ENCODE measurements around the gene ZDHHC1. TPM values are rescaled to one million over a fixed set of nuclear protein-coding genes. Genes with fewer than 3 reads are reported as not detected.
A peak's percentile ranks its signal among the peaks of the same experiment; 100 is the strongest.

ZDHHC1 gene
- total RNA-seq, 2 donors from 2014 or later, result 1.6 to 2.0 TPM

- DNase-seq (ENCODE audit: low spot score) (no peak), ATAC-seq (no peak)
- Mint-ChIP-seq H3K36me3 (no peaks in the 10 kb centered on the region), H3K4me3 (no peak overlapping the region), H3K4me1 (ENCODE audit: low read depth in 2 of 2) (peaks cover 0 to 23% of the 10 kb centered on the region in 2 donors), H3K27ac (no peak overlapping the region), H3K27me3 (no peaks in the 10 kb centered on the region), H3K9me3 (no peaks in the 10 kb centered on the region)
Observed at GRCh38 chr16:67444259-67445125, 28.2 kb upstream of the ZDHHC1 start.

DNA sequence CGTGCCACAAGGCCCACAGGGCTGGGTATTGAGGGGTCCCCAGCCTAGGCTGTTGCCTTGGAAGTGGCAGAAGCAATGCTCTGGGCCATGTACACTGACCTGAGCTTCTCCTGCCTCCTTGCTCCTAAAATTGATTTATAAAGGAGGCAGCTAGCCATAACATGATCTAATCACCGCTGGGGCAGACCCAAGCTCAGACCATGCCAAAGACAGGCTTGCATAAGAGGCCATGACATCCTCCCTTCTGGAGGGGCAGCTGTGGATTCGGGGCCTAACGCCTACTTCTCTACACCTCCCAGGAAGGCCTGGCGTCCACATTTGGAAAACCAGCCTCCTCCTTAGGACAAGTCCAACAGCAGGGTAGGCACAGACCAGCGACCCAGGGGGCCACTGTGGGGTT lies 27.0 kb upstream of the ZDHHC1 start:
- H3K9me3 Mint-ChIP-seq, result no peaks in the 10 kb centered on the region
- no peak for DNase-seq (ENCODE audit: low spot score)
- H3K4me1 Mint-ChIP-seq (ENCODE audit: low read depth in 2 of 2), result peaks cover 6 to 25% of the 10 kb centered on the region in 2 donors
- H3K4me3 Mint-ChIP-seq, result no peak overlapping the region
- H3K27me3 Mint-ChIP-seq, result no peaks in the 10 kb centered on the region
- peaks cover 6% of the 10 kb centered on the region for H3K36me3 Mint-ChIP-seq
- no peak for ATAC-seq
- no peak overlapping the region for H3K27ac Mint-ChIP-seq

- Mint-ChIP-seq H3K27me3 (no peaks in the 10 kb centered on the region), H3K4me3 (no peak overlapping the region), H3K4me1 (ENCODE audit: low read depth in 2 of 2) (peaks cover 9 to 28% of the 10 kb centered on the region in 2 donors), H3K9me3 (no peaks in the 10 kb centered on the region), H3K36me3 (peaks cover 6% of the 10 kb centered on the region), H3K27ac (no peak overlapping the region)
- DNase-seq (ENCODE audit: low spot score) (no peak), ATAC-seq (no peak)
Observed at GRCh38 chr16:67442581-67443255, 26.4 kb upstream of the ZDHHC1 start.

DNA sequence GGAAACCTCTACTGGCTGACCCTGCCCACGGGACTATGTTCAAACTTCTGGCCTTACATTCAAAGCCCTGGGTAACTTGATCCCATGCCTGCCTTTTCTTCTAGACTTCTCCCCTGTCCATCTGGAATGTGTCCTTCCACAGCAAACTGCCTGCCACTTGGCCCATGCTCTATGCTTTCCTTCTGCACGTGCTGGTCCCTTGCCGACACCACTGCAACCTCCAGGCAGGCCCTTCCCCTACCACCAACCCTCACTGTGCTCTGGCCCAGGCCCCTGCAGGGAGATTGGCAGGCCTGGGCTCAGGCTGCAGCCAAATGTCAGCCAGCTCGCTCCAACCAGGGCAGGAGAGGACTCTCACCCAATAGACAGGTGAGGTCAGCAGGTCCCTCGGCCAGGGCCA lies 25.6 kb upstream of the ZDHHC1 start:
- Mint-ChIP-seq H3K9me3 (no peaks in the 10 kb centered on the region), H3K4me1 (ENCODE audit: low read depth in 2 of 2) (peaks cover 17 to 33% of the 10 kb centered on the region in 2 donors), H3K36me3 (peaks cover 6% of the 10 kb centered on the region), H3K27ac (no peak overlapping the region), H3K4me3 (no peak overlapping the region), H3K27me3 (no peaks in the 10 kb centered on the region)
- ATAC-seq (no peak), DNase-seq (ENCODE audit: low spot score) (no peak)

DNA sequence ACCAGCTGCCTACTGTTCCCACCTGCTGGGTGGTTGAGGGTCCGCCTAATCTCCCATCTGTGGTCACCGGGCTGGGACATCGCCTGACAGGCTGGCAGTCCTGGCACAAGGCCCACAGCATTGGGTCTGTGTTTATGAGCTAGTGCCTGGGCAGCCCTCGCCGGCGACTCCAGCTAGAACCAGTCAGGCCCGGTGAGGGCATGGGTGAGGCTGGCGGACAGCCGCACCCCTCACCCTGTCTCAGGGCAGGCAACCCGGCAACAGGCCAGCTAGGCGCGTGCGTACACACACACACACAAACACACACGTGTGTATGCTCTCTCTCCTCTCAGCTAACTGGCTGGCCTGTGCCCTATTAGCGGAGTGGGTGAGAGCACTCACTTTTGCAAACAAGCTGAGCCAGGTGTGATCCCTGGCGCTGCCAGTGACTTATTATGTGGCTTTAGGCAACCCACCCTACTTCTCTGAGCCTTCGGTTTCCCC lies 25.0 kb upstream of the ZDHHC1 start:
- Mint-ChIP-seq H3K27ac (no peak overlapping the region), H3K9me3 (no peaks in the 10 kb centered on the region), H3K27me3 (no peaks in the 10 kb centered on the region), H3K4me3 (no peak overlapping the region), H3K4me1 (ENCODE audit: low read depth in 2 of 2) (peaks cover 17 to 30% of the 10 kb centered on the region in 2 donors), H3K36me3 (peaks cover 6% of the 10 kb centered on the region)
- DNase-seq (ENCODE audit: low spot score) (no peak), ATAC-seq (no peak)

DNA sequence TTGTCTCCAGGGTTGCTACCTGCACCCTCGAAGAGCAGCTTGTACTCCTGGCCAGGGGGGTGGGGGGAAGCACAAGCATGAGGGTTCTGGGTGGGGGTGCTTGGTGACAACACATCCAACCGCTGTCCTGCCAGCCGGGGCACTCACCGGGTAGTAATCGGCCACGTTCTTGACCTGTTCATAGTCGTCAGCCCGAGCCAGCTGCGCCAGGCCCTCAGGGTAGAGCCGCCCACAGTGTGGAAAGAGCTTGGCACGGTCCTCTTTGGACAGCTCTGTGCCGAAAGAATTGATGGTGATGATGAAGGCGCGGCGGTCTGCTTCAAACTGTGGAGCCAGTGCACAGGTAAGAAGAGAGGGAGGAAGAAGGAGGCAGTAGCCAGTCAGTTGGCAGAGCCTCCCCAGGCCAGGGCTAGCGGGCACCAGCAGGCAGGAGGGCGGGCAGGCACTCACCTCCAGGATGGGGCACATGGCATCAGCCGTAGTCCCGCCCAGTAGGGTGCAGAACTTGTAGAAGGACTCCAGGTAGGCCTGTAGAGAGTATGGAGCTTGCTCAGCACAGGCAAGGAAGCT lies 22.6 kb upstream of the ZDHHC1 start:
- Mint-ChIP-seq H3K9me3 (no peaks in the 10 kb centered on the region), H3K27ac (no peak overlapping the region), H3K4me3 (no peak overlapping the region), H3K36me3 (peaks cover 6% of the 10 kb centered on the region), H3K27me3 (no peaks in the 10 kb centered on the region), H3K4me1 (ENCODE audit: low read depth in 2 of 2) (peaks cover 17 to 27% of the 10 kb centered on the region in 2 donors)
- no peak for DNase-seq (ENCODE audit: low spot score)
- ATAC-seq, result no peak

- Mint-ChIP-seq H3K27ac (peak overlapping the region in 1 of 2 donors; percentile 75), H3K9me3 (no peaks in the 10 kb centered on the region)
Observed at GRCh38 chr16:67438098-67438791, 22.0 kb upstream of the ZDHHC1 start.

GRCh38 chr16:67437513-67437912 lies 21.2 kb upstream of the ZDHHC1 start:
- DNase-seq (ENCODE audit: low spot score) (peak; percentile 83), ATAC-seq (peak; percentile 89 to 92)
- Mint-ChIP-seq H3K4me1 (ENCODE audit: low read depth in 2 of 2) (peaks cover 17 to 24% of the 10 kb centered on the region in 2 donors), H3K4me3 (peak overlapping the region; percentile 31), H3K9me3 (no peaks in the 10 kb centered on the region), H3K27ac (peak overlapping the region in 1 of 2 donors; percentile 75), H3K27me3 (peaks cover under 1 to 4% of the 10 kb centered on the region in 2 donors), H3K36me3 (peaks cover 6% of the 10 kb centered on the region)

More at GRCh38 chr16:67438098-67438791, 22.0 kb upstream of the ZDHHC1 start:
- H3K4me3 Mint-ChIP-seq, result peak overlapping the region; percentile 31
- peaks cover 17 to 24% of the 10 kb centered on the region in 2 donors for H3K4me1 Mint-ChIP-seq (ENCODE audit: low read depth in 2 of 2)
- H3K27me3 Mint-ChIP-seq, result peaks cover 0 to 2% of the 10 kb centered on the region in 2 donors
- no peak for DNase-seq (ENCODE audit: low spot score)
- ATAC-seq, result no peak
- peaks cover 6% of the 10 kb centered on the region for H3K36me3 Mint-ChIP-seq

- no peak for ATAC-seq
- Mint-ChIP-seq H3K4me1 (ENCODE audit: low read depth in 2 of 2) (peaks cover 17 to 22% of the 10 kb centered on the region in 2 donors), H3K4me3 (no peak overlapping the region), H3K27me3 (peaks cover 6 to 7% of the 10 kb centered on the region in 2 donors), H3K36me3 (peaks cover 6% of the 10 kb centered on the region), H3K27ac (peak overlapping the region in 1 of 2 donors; percentile 75), H3K9me3 (no peaks in the 10 kb centered on the region)
- DNase-seq (ENCODE audit: low spot score), result no peak
Observed at GRCh38 chr16:67436640-67437193, 20.4 kb upstream of the ZDHHC1 start.

DNA sequence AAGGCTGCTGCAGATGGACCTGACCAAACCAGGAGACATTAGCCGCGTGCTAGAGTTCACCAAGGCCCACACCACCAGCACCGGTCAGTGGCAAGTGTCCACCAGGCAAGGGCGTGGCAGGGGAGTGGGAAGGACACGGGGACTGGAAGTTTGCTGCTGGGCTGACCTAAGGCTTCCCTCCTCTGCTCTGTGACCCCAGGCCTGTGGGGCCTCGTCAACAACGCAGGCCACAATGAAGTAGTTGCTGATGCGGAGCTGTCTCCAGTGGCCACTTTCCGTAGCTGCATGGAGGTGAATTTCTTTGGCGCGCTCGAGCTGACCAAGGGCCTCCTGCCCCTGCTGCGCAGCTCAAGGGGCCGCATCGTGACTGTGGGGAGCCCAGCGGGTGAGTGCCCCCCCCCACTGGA lies 19.5 kb upstream of the ZDHHC1 start:
- Mint-ChIP-seq H3K27ac (no peak overlapping the region), H3K36me3 (peaks cover 6% of the 10 kb centered on the region), H3K27me3 (peaks cover 6 to 7% of the 10 kb centered on the region in 2 donors), H3K4me3 (no peak overlapping the region), H3K9me3 (no peaks in the 10 kb centered on the region), H3K4me1 (ENCODE audit: low read depth in 2 of 2) (peaks cover 17 to 22% of the 10 kb centered on the region in 2 donors)
- ATAC-seq (no peak), DNase-seq (ENCODE audit: low spot score) (no peak)

- H3K27me3 Mint-ChIP-seq, result peaks cover 17 to 23% of the 10 kb centered on the region in 2 donors
- no peaks in the 10 kb centered on the region for H3K9me3 Mint-ChIP-seq
- H3K4me1 Mint-ChIP-seq (ENCODE audit: low read depth in 2 of 2), result peaks cover 15 to 21% of the 10 kb centered on the region in 2 donors
- ATAC-seq (no peak), DNase-seq (ENCODE audit: low spot score) (no peak)
- no peaks in the 10 kb centered on the region for H3K36me3 Mint-ChIP-seq
- H3K4me3 Mint-ChIP-seq, result no peak overlapping the region
- no peak overlapping the region for H3K27ac Mint-ChIP-seq
Observed at GRCh38 chr16:67433131-67433719, 16.9 kb upstream of the ZDHHC1 start.

DNA sequence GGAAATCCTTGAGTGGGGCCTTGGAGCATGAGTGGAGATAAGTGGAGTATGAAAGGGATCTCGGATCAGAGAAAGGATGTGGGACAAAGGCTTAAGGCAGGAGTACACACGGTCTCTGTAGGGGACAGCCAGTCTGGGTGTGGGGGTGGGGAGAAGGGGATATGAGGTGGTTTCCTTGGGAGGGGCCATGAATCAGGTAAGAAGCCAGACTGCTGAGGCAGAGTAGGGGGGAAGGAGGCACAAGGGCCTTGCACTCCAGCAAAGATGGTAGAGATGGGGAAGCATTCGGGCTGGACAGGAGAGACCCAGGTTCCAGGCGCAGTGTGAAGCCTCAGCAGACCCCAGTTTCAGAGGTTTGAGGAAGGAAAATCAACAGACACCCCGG lies 16.2 kb upstream of the ZDHHC1 start:
- DNase-seq (ENCODE audit: low spot score) (no peak), ATAC-seq (no peak)
- Mint-ChIP-seq H3K27me3 (peaks cover 17 to 23% of the 10 kb centered on the region in 2 donors), H3K9me3 (no peaks in the 10 kb centered on the region), H3K4me3 (no peak overlapping the region), H3K36me3 (no peaks in the 10 kb centered on the region), H3K4me1 (ENCODE audit: low read depth in 2 of 2) (peaks cover 10 to 17% of the 10 kb centered on the region in 2 donors), H3K27ac (no peak overlapping the region)
